Lower lobe of right lung (tissue), 2 donors: ENCODE measurements around the gene SPOPL. TPM values are rescaled to one million over a fixed set of nuclear protein-coding genes. Genes with fewer than 3 reads are reported as not detected.

Experiments
- ATAC-seq, 2 donors: fragments of 200-7000 bp; cut with Tn5 transposase; one replicate each; pipeline ENCODE4 v1.9.1; 2020 to 2022; ENCODE audit warnings: mild to moderate bottlenecking in 2 of 2, moderate library complexity in 2 of 2
- DNase-seq: peaks from one replicate; pipeline ENCODE4 v3.0.0-alpha.2; 2020
- H3K27ac ChIP-seq: fragments of 200-600 bp; one replicate; pipeline ENCODE4 v1.8.0; 2022
- H3K27me3 ChIP-seq: fragments of 200-600 bp; one replicate; pipeline ENCODE4 v1.8.0; 2022; ENCODE audit warnings: low read depth
- H3K36me3 ChIP-seq: fragments of 200-600 bp; one replicate; pipeline ENCODE4 v1.8.0; 2022; ENCODE audit warnings: mild to moderate bottlenecking
- H3K4me1 ChIP-seq: fragments of 200-600 bp; one replicate; pipeline ENCODE4 v1.8.0; 2022
- H3K4me3 ChIP-seq: fragments of 200-600 bp; one replicate; pipeline ENCODE4 v1.8.0; 2022; ENCODE audit warnings: mild to moderate bottlenecking
- H3K9me3 ChIP-seq: fragments of 200-600 bp; one replicate; pipeline ENCODE4 v1.8.0; 2022
- CTCF ChIP-seq: fragments of 200-600 bp; IDR thresholded peaks from one replicate; pipeline ENCODE4 v1.8.0; 2022; ENCODE audit warnings: antibody characterized with exemption, mild to moderate bottlenecking
- intact Hi-C: fragments of 100-400 bp; cut with DNase I; formaldehyde crosslinking; loops from one replicate; pipeline ENCODE4 v1.11.0; 2022
- long read RNA-seq: library from polyadenylated mRNA; unstranded; transcript quantifications from one replicate; pipeline ENCODE4 v2.0.0, GENCODE V29; 2021
- total RNA-seq: library from RNA; stranded (reverse); fragmentation: NEBNext Ultra II Directional; extraction: Animal tissue kit (Norgen Biotek cat#: 25700); gene quantifications from one replicate; pipeline ENCODE4 v1.2.1, GENCODE V29; 2021
- donor health status: DM: no; HTN: yes; CAD: no; lungs with severe emphysema.

SPOPL gene
- 34.2 TPM for total RNA-seq
- long read RNA-seq, full-length matches to known transcripts, result 9 of 21 reads
- long read RNA-seq, partial matches to known transcripts, result 2 of 21 reads
- long read RNA-seq, other reads (novel, unspliced or antisense), result 10 of 21 reads

GRCh38 chr2:138501425-138502254 lies at the start of gene SPOPL:
TSS of gene SPOPL (plus strand) at chr2:138501770. CDS start at chr2:138550217, 48,447 bp downstream.
- H3K36me3 ChIP-seq, result no peaks in the 10 kb centered on the region
- peaks cover 42% of the 10 kb centered on the region for H3K4me1 ChIP-seq
- no peaks in the 10 kb centered on the region for H3K9me3 ChIP-seq
- no peaks in the 10 kb centered on the region for H3K27me3 ChIP-seq
- intact Hi-C loops, result no loop called here
- TF ChIP-seq CTCF, result peak; percentile 30
- peak within 1 kb of the TSS; percentile 87 for H3K4me3 ChIP-seq
- peak within 1 kb of the TSS; percentile 92 for H3K27ac ChIP-seq
- ATAC-seq (peak; percentile 98), DNase-seq (peak; percentile 94)

- H3K4me3 ChIP-seq, result no peak overlapping the region
- no peaks in the 10 kb centered on the region for H3K4me1 ChIP-seq
- DNase-seq, result no peak
- intact Hi-C loops, result no loop called here
- TF ChIP-seq CTCF, result no peak
- no peak overlapping the region for H3K27ac ChIP-seq
- no peak for ATAC-seq
- no peaks in the 10 kb centered on the region for H3K36me3 ChIP-seq
- no peaks in the 10 kb centered on the region for H3K9me3 ChIP-seq
- no peaks in the 10 kb centered on the region for H3K27me3 ChIP-seq
Observed at GRCh38 chr2:138452324-138452723, 49.2 kb upstream of the SPOPL start.

GRCh38 chr2:138453815-138454214 lies 47.8 kb upstream of the SPOPL start:
- Histone ChIP-seq H3K4me1 (no peaks in the 10 kb centered on the region), H3K27ac (no peak overlapping the region), H3K4me3 (no peak overlapping the region), H3K36me3 (no peaks in the 10 kb centered on the region), H3K9me3 (no peaks in the 10 kb centered on the region), H3K27me3 (no peaks in the 10 kb centered on the region)
- DNase-seq (no peak), ATAC-seq (no peak)
- intact Hi-C loops, result no loop called here
- TF ChIP-seq CTCF, result no peak

- TF ChIP-seq CTCF, result no peak
- no peaks in the 10 kb centered on the region for H3K9me3 ChIP-seq
- H3K4me3 ChIP-seq, result no peak overlapping the region
- intact Hi-C loops, result no loop called here
- no peaks in the 10 kb centered on the region for H3K36me3 ChIP-seq
- H3K4me1 ChIP-seq, result no peaks in the 10 kb centered on the region
- no peak overlapping the region for H3K27ac ChIP-seq
- ATAC-seq (no peak), DNase-seq (no peak)
- no peaks in the 10 kb centered on the region for H3K27me3 ChIP-seq
Observed at GRCh38 chr2:138454761-138455160, 46.8 kb upstream of the SPOPL start.

- H3K9me3 ChIP-seq, result no peaks in the 10 kb centered on the region
- intact Hi-C loops, result no loop called here
- no peak for TF ChIP-seq CTCF
- no peaks in the 10 kb centered on the region for H3K36me3 ChIP-seq
- no peaks in the 10 kb centered on the region for H3K4me1 ChIP-seq
- H3K4me3 ChIP-seq, result no peak overlapping the region
- H3K27me3 ChIP-seq, result no peaks in the 10 kb centered on the region
- DNase-seq, result no peak
- H3K27ac ChIP-seq, result no peak overlapping the region
- ATAC-seq, result no peak
Observed at GRCh38 chr2:138455275-138455674, 46.3 kb upstream of the SPOPL start.
